Activated CD4-positive, CD25-positive, alpha-beta regulatory T cell treated with anti-CD3 and anti-CD28 coated beads, Interleukin-2, amount 50 U/mL, for 24 hours (primary cell): Measurements from ENCODE around the gene ANKEF1.
A peak's percentile ranks its signal among the peaks of the same experiment; 100 is the strongest.
"Not testable (repeated sequence)": the region's sequence is repeated elsewhere in the genome, so short reads cannot be mapped to it uniquely, and the experiment has no call there.

ENCODE experiments used
- ATAC-seq, 2 donors: fragments of 150-1000 bp; cut with Tn5 transposase; one replicate each; pipeline ENCODE4 v1.10.0; 2021; ENCODE audit warnings: mild to moderate bottlenecking in 1 of 2, moderate library complexity in 1 of 2

ANKEF1 gene

GRCh38 chr20:10033905-10034650 is 709 bp upstream of the ANKEF1 start:
- no peak for ATAC-seq

DNA sequence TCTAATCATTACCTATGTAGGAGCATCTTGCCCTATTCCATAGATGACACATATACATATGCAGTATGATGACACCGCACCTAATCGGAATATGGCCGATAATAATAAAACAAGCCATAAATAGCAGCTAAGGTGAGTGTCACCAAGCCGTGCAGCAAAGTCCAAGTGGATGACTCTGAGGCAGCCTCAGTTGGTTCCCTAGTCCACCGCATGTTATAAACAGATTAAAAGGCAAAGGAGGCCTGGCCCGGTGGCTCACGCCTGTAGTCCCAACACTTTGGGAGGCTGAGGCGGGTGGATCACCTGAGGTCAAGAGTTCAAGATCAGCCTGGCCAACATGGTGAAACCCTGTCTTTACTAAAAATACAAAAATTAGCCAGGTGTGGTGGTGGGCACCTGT is 1.5 kb downstream of the ANKEF1 start:
- ATAC-seq: not testable (repeated sequence)

- no peak for ATAC-seq
Measured at GRCh38 chr20:10040070-10040975, 5.5 kb downstream of the ANKEF1 start.

DNA sequence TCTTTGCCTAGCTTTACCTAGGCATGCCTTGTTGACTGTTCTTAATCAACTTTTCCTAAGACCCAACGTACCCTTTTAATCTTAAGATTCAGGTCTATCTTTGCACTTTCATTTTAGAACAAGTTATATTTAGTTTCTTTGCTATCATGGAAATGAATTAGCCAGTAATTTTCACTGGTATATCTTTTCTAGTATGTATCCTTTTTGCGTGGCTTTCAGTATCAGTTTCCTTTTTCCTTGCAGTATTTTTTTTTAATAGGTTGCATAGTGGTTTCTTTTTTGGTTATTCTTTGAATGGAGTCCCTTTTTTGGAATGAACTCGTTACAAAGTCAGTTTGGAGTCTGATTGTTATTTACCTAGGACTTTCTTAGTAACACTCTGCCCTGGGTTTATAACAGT is 7.3 kb downstream of the ANKEF1 start:
- ATAC-seq: no peak

DNA sequence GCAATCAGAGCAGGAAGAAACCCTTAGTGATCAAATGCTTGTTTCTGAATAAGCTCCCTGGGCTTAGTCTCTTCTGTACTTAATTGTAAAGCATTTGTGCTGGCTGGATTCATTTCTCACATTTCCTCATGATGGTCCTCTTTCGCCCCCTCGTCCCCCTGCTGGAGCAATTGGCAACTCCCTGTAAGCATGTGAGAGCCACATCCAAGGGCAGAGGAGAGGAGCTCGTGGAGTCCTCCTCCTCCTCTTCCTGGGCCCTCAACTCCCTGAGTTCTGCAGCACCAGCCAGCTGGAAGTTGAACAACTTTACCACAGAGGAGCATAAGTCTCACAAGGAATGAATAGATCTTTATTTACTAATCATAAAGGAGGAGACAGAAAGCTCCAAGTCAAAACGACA is 12.6 kb downstream of the ANKEF1 start:
- ATAC-seq: no peak

GRCh38 chr20:10051185-10051584 is 16.4 kb downstream of the ANKEF1 start:
- no peak for ATAC-seq

DNA sequence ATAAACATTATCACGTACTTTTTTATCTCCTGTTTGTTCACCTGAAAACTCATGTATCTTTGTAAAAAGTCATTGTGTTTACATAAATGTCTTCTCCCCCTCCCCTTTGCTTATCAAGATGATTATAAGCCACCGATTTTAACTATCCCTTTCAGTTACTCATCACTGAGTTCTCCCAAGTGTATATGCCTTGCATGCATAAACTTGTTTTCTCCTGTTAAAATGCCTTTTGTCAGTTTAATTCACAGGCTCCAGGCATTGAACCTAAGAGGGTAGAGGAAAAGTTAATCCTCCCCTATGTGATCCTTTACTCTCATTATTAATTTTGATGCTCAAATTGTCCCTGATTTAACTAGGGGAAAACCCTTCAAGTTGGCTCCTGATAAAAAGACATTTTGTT is 24.2 kb downstream of the ANKEF1 start:
- ATAC-seq: no peak

DNA sequence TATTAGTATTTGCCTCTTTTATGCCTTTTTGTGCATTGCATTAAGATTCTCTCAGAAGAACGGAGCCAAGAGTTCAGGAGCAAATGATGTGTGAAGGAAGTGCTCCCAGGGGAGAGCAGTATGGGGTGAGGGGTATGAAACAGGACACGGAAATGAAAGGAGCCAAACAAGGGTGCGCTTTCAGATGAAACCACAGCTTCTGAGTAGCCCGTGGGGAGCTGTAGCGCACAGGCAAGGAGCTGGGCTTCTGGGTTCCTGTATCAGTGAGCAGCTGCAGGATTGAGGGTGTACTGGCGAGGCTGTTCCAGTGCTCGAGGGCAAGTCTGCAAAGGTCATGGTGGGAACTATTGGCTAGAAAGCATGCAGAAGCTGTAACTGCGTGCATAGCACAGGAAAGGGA is 25.4 kb downstream of the ANKEF1 start:
- no peak for ATAC-seq

DNA sequence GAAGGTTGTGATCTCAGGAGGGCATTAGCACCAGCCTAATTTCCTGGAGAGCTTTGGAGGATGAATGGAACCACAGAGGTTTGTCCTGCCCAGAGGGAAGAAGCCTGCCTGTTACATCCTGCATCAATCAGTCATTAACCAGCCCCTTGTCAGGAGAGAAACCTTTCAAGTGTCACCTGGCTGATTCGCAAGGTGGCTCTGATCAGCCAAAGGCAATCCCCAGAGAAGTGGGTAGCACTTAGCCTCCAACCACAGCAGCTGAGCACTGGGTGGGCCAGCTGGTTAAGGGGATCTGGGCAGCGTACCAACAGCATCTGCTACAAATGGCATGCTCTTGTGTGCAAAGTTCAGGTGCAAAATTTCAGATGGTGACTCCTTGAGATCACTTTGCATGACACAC is 26.9 kb downstream of the ANKEF1 start:
- no peak for ATAC-seq

- no peak for ATAC-seq
Measured at GRCh38 chr20:10063482-10063881, 28.7 kb downstream of the ANKEF1 start.

DNA sequence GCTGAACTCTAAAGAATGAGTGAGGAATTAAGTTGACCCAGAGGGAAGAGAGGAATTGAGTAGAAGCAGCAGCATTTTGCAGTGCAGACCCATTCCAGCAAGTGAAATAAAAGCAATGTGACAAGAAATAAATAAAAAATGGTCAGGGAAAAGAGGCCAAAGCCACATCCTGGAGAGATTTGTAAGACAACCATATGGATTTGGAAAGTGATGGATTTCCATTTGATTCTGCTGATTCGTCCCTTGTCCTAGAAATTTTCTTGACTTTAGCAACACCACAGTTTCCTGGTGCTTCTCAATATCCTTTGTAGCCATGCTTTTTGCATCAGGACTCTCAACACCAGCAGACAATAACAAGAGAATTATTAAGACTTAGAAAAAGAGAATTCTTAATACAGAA is 29.8 kb downstream of the ANKEF1 start:
- ATAC-seq: no peak

DNA sequence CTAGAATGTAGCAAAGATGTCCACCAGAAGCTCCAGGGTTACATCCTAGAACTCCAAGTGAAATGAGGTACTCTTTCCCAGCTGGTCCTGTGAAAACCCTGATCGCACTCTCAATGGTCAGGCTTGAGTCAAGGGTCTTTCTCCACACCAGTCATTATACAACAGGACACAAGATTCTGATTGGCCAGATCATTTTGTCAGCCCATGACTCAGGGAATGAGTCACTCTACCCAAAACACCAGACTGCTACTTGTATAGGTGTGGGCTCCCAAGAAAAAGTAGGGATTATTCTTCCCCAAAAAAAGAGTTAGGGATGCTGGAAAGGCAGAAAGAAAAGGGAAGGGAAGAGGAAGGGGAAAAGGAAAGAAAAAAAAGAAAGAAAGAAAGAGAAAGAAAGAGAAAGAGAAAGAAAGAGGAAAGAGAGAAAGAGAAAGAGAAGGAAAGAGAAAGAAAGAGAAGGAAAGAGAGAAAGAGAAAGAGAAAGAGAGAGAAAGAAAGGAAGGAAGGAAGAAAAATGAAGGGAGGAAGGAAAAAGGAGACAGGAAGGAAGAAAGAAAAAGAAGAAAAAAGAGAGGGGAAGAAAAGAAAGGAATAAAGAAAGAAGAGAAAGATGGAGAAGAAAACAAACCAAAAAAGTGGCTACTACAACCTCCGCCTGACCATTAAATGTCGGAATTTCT is 30.5 kb downstream of the ANKEF1 start:
- no peak for ATAC-seq

DNA sequence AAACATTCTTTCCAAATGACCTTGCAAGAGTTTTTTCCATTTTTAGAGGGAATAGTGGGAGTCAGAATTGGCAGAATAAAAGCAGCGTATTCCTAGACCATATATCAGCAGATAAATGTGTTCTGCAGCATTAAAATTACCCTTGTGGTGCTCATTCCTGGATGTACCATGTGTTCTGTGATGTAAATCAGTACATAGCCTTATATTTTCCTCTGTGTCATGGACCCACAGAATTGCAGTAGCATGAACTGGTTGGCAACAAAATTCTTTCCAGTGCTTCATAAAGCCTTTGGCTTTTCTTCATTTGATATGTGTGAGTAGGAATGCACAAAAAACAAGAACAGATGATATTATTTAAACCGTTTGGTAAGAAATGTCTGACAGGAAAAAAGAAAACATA is 32.5 kb downstream of the ANKEF1 start:
- ATAC-seq: no peak

GRCh38 chr20:10074513-10074912 is 39.7 kb downstream of the ANKEF1 start:
- peak; percentile 43 to 65 for ATAC-seq

DNA sequence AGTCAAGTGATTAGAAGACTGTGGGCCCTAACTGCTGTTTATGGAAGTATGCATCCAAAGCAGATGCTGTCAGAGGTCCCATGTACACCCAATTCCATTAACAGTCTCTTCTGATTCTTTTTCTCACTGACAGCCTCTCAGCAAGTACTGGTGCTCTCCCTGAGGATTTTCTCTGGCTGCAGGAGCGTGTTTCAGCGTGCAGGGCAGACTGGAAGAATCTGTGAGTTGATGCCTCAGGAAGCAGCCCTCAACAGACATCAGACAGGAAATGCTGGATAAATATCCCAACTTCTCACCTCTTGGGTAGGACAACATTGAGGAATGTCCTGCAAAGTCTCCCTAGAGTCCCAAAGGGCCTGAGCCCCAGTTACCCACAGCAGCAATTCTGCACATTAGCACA is 40.8 kb downstream of the ANKEF1 start:
- ATAC-seq: no peak

- ATAC-seq: no peak
Measured at GRCh38 chr20:10076126-10077080, 41.6 kb downstream of the ANKEF1 start.

GRCh38 chr20:10077081-10077471 is 42.3 kb downstream of the ANKEF1 start:
- no peak for ATAC-seq

DNA sequence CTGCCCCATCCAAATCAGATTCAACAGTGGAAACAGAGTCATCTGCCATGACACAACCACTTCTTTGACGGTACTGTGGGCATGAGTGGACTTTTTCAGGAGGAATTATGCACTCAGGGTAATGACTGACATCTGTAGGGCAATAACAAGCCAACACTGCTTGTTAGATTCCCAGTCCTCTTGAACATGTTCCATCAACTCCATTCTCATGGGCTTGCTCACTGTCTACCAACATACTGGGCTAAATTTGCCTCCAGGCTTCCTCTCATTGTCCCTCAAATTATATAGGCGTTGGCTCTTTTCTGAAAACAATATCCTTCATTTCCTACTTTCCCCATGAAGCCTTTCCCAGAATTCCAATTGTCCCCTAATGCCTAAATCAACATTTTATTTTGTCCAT is 43.1 kb downstream of the ANKEF1 start:
- no peak for ATAC-seq

GRCh38 chr20:10078403-10078802 is 43.6 kb downstream of the ANKEF1 start:
- no peak for ATAC-seq

- no peak for ATAC-seq
Measured at GRCh38 chr20:10079964-10080363, 45.2 kb downstream of the ANKEF1 start.

GRCh38 chr20:10080574-10080973 is 45.8 kb downstream of the ANKEF1 start:
- no peak for ATAC-seq

GRCh38 chr20:10089871-10090587 is 55.2 kb downstream of the ANKEF1 start:
- ATAC-seq: no peak
